HepG2 (cell line): Measurements from ENCODE around the gene SGCE. TPM values are rescaled to one million over a fixed set of nuclear protein-coding genes. Genes with fewer than 3 reads are reported as not detected.

Experiments
- ATAC-seq: fragments of 200-7000 bp; cut with Tn5 transposase; 3 replicates; pipeline ENCODE4 v1.9.1; 2020; ENCODE audit warnings: mild to moderate bottlenecking, moderate library complexity
- BruUV-seq: library from RNA; stranded (reverse); fragments of 400-500 nt; replicated peaks from 2 replicates; lab custom pipeline; 2021; lab: Mats Ljungman, UMichigan
- CTCF ChIA-PET: fragments of 300-600 bp; formaldehyde crosslinking; extraction: SDS; loops from one replicate; lab custom pipeline; 2021; ENCODE audit warnings: low total read pairs, inconsistent platforms, low intra/inter-chr PET ratio; lab: Yijun Ruan, JAX
- POLR2A ChIA-PET: fragments of 350-600 bp; sonication (Branson Sonifier 250); formaldehyde crosslinking; loops from one replicate; lab custom pipeline; 2020; ENCODE audit warnings: antibody characterized with exemption, inconsistent platforms; lab: Yijun Ruan, JAX
- DNase-seq: peaks from one replicate; pipeline ENCODE4 v3.0.0-alpha.2; 2015; ENCODE audit warnings: low spot score
- FAIRE-seq: peaks from 3 replicates; lab custom pipeline; 2011; peaks lifted over from hg19 to GRCh38; lab: Jason Lieb, UNC
- H2AFZ ChIP-seq: one replicate; pipeline ENCODE4 v1.6.1; 2011; ENCODE audit warnings: low read length, inconsistent platforms
- H3K27ac ChIP-seq: fragments of 300-600 bp; 3 replicates; pipeline ENCODE4 v1.8.0; 2011; ENCODE audit warnings: mixed run types, mild to moderate bottlenecking, mixed read lengths, low read length, inconsistent platforms; ENCODE audit not compliant: insufficient read depth; ENCODE audit errors: extremely low read length
- H3K27me3 ChIP-seq, 2 experiments: fragments of 200-600 bp in 1 of 2; 2 replicates in 1 of 2; 3 replicates in 1 of 2; pipeline versions ENCODE4 v1.6.0 to v1.8.0; 2011; ENCODE audit warnings: low read length in 2 of 2, mild to moderate bottlenecking in 2 of 2, moderate library complexity in 2 of 2, inconsistent platforms in 1 of 2; ENCODE audit not compliant: insufficient read depth in 2 of 2, control insufficient read depth in 1 of 2
- H3K36me3 ChIP-seq, 2 experiments: fragments of 200-600 bp in 1 of 2; replicated peaks in 1 of 2; 2 replicates in 1 of 2; 3 replicates in 1 of 2; pipeline versions ENCODE4 v1.5.1 to v1.8.0; 2011; ENCODE audit warnings: low read length in 2 of 2, inconsistent platforms in 1 of 2; ENCODE audit not compliant: insufficient read depth in 2 of 2, control insufficient read depth in 1 of 2
- H3K4me1 ChIP-seq: 2 replicates; pipeline ENCODE4 v1.5.1; 2012; ENCODE audit warnings: low read length, inconsistent platforms; ENCODE audit not compliant: insufficient read depth
- H3K4me2 ChIP-seq: 2 replicates; pipeline ENCODE4 v1.6.0; 2011; ENCODE audit warnings: low read depth, low read length, inconsistent platforms
- H3K4me3 ChIP-seq, 3 experiments: fragments of 200-600 bp in 1 of 3; sonication (generic), shearing (Covaris generic) in 1 of 3; replicated peaks in 1 of 3; 2 replicates each; pipeline ENCODE4 v1.5.1; 2011 to 2016; ENCODE audit warnings: low read length in 3 of 3, inconsistent platforms in 2 of 3, low read depth in 2 of 3, mild to moderate bottlenecking in 2 of 3, control low read depth in 1 of 3, mixed read lengths in 1 of 3; ENCODE audit not compliant: insufficient read depth in 1 of 3
- H3K79me2 ChIP-seq: one replicate; pipeline ENCODE4 v1.6.1; 2011; ENCODE audit warnings: low read length, inconsistent platforms; ENCODE audit not compliant: insufficient read depth
- H3K9ac ChIP-seq: 2 replicates; pipeline ENCODE4 v1.6.0; 2011; ENCODE audit warnings: mild to moderate bottlenecking, low read depth, low read length, inconsistent platforms; ENCODE audit not compliant: insufficient read depth
- H3K9me3 ChIP-seq: 2 replicates; pipeline ENCODE4 v1.5.1; 2012; ENCODE audit warnings: mild to moderate bottlenecking, low read length
- H4K20me1 ChIP-seq: 2 replicates; pipeline ENCODE4 v1.6.0; 2011; ENCODE audit warnings: inconsistent platforms, mild to moderate bottlenecking, low read length, moderate library complexity; ENCODE audit not compliant: insufficient read depth
- CSRNP1 ChIP-seq: sonication (generic); formaldehyde crosslinking; IDR thresholded peaks from 2 replicates; pipeline ENCODE4 v1.8.1; 2023; ENCODE audit warnings: mild to moderate bottlenecking, missing genetic modification reagents
- KLF9 ChIP-seq: IDR thresholded peaks from 2 replicates; pipeline ENCODE4 v1.6.1; 2016; ENCODE audit warnings: low read depth
- PLRG1 ChIP-seq: fragments of 450-650 bp; conservative IDR thresholded peaks from 2 replicates; pipeline ENCODE4 v1.6.1; 2016
- ZNF264 ChIP-seq: sonication (generic); formaldehyde crosslinking; IDR thresholded peaks from 2 replicates; pipeline ENCODE4 v1.4.0; 2020; ENCODE audit warnings: missing genetic modification reagents
- ZNF275 ChIP-seq: sonication (generic); formaldehyde crosslinking; IDR thresholded peaks from 2 replicates; pipeline ENCODE4 v1.8.0; 2022; ENCODE audit warnings: missing genetic modification reagents, mild to moderate bottlenecking, inconsistent platforms, borderline replicate concordance
- ZNF337 ChIP-seq: sonication (generic); formaldehyde crosslinking; IDR thresholded peaks from 2 replicates; pipeline ENCODE4 v1.5.1; 2020; ENCODE audit warnings: missing genetic modification reagents, low read depth, mild to moderate bottlenecking, borderline replicate concordance
- WGBS: methylation state at CpG from one replicate; pipeline ENCODE4 v1.1.6; 2017; ENCODE audit warnings: low lambda C conversion rate; 5-methylcytosine and 5-hydroxymethylcytosine counted together
- in situ Hi-C: cut with HindIII; loops from 2 replicates; pipeline ENCODE4 v1.10.0; 2017; ENCODE audit warnings: low pct_unique_long_range_greater_than_20kb; ENCODE audit not compliant: extremely low pct_ligation_motif_present
- intact Hi-C: fragments of 100-400 bp; cut with micrococcal nuclease; formaldehyde crosslinking; loops from one replicate; pipeline ENCODE4 v1.10.0; 2022; ENCODE audit not compliant: unreplicated experiment
- polyA plus RNA-seq, 8 experiments: library from polyadenylated mRNA; depleted of rRNA in 3 of 8; stranded (reverse) in 7 of 8; unstranded in 1 of 8; fragments of >200 nt; fragmentation: Illumina TruSeq in 4 of 8; extraction: Trizol in 4 of 8; gene quantifications; 2 replicates each; pipeline versions ENCODE4 v1.2.1 to v1.2.3, GENCODE V29; 2011 to 2016; ENCODE audit warnings: low read depth in 4 of 8, missing spikeins in 1 of 8, mixed read lengths in 1 of 8; ENCODE audit not compliant: insufficient read depth in 1 of 8
- total RNA-seq, 5 experiments: library from RNA; depleted of rRNA; stranded (reverse); fragments of >200 nt; fragmentation: Illumina TruSeq; extraction: Trizol; gene quantifications; 2 replicates each; pipeline ENCODE4 v1.2.3, GENCODE V29; 2016; ENCODE audit warnings: low read depth in 1 of 5

SGCE gene
- total and polyA plus RNA-seq, 2 of the 13 experiments (the other 11 are each of a cell fraction or from before 2014, with no cell fraction given) = 52.3 to 71.1 TPM

GRCh38 chr7:94594882-94595281, 61.1 kb downstream of the SGCE start:
- H3K4me1 ChIP-seq = 0 out of 2 replicates have a peak, but pooled peaks cover 5% of the 10 kb centered on the region
- DNase-seq (no peak), ATAC-seq (no peak), FAIRE-seq (no peak)
- 86% methylated on average over 1 of the region's 1 CpG for WGBS
- intact Hi-C loops = no loop called here
- H3K36me3 ChIP-seq = no peaks in the 10 kb centered on the region; a peak in 3 of 5 replicates
- in situ Hi-C loops = no loop called here
- no peak overlapping the region for H3K4me3 ChIP-seq
- no peaks in the 10 kb centered on the region for H3K9me3 ChIP-seq
- ChIA-PET POLR2A (interaction anchor here (1.4 kb wide), 1 partner anchor 26 kb away, joined by 3 read pairs; no protein-coding TSS in a partner anchor), CTCF (no interaction called here)
- H3K9ac ChIP-seq = no peak overlapping the region
- BruUV-seq = no TSS peak
- no peaks in the 10 kb centered on the region for H3K79me2 ChIP-seq
- no peak overlapping the region for H2AFZ ChIP-seq
- TF ChIP-seq ZNF264 (CRISPR knock-in tag) (no peak), CSRNP1 (no peak), ZNF275 (CRISPR knock-in tag) (no peak), PLRG1 (no peak), KLF9 (CRISPR knock-in tag) (no peak), ZNF337 (CRISPR knock-in tag) (no peak)
- H3K27ac ChIP-seq = no peak overlapping the region
- H4K20me1 ChIP-seq = no peaks in the 10 kb centered on the region
- H3K4me2 ChIP-seq = no peak overlapping the region
- no peaks in the 10 kb centered on the region for H3K27me3 ChIP-seq
